CD4-positive, alpha-beta memory T cell (primary cell): ENCODE results near the gene PDCD1. TPM values are rescaled to one million over a fixed set of nuclear protein-coding genes. Genes with fewer than 3 reads are reported as not detected.

Experiments used
- CTCF ChIA-PET: fragments of 350-600 bp; sonication (Branson Sonifier 250); formaldehyde crosslinking; loops from one replicate; lab custom pipeline; 2021; ENCODE audit warnings: inconsistent platforms; ENCODE audit not compliant: partially characterized antibody; lab: Charles Lee
- POLR2A ChIA-PET: fragments of 350-600 bp; sonication (Branson Sonifier 250); formaldehyde crosslinking; loops from one replicate; lab custom pipeline; 2021; ENCODE audit not compliant: partially characterized antibody; lab: Charles Lee
- DNase-seq, 5 donors: peaks; one replicate each; pipeline versions ENCODE4 v3.0.0 to v3.0.0-alpha.2; 2020 to 2022; ENCODE audit warnings: mixed read lengths in 1 of 5
- H3K27ac ChIP-seq: one replicate; pipeline ENCODE4 v1.7.0; 2013; ENCODE audit warnings: low read depth, low read length
- H3K27me3 ChIP-seq: 2 replicates; pipeline ENCODE4 v1.7.0; 2013; ENCODE audit warnings: mild to moderate bottlenecking, low read length, moderate library complexity; ENCODE audit not compliant: insufficient read depth
- H3K36me3 ChIP-seq: 2 replicates; pipeline ENCODE4 v1.7.0; 2013; ENCODE audit warnings: mild to moderate bottlenecking, low read length, moderate library complexity; ENCODE audit not compliant: insufficient read depth
- H3K4me1 ChIP-seq: 2 replicates; pipeline ENCODE4 v1.7.0; 2013; ENCODE audit warnings: mild to moderate bottlenecking, low read length, moderate library complexity; ENCODE audit not compliant: insufficient read depth
- H3K4me3 ChIP-seq, 2 donors: one replicate each; pipeline ENCODE4 v1.7.0; 2013; ENCODE audit warnings: low read length in 2 of 2, mild to moderate bottlenecking in 1 of 2
- H3K9me3 ChIP-seq, 2 donors: one replicate each; pipeline ENCODE4 v1.7.0; 2013; ENCODE audit warnings: low read length in 2 of 2, control low read depth in 1 of 2; ENCODE audit not compliant: control insufficient read depth in 1 of 2
- H3K27ac Mint-ChIP-seq, 7 donors: one replicate each; pipeline ENCODE4 v1.8.0; 2020 to 2021; ENCODE audit warnings: mixed read lengths in 7 of 7, mild to moderate bottlenecking in 6 of 7, inconsistent platforms in 3 of 7, moderate library complexity in 3 of 7
- H3K27me3 Mint-ChIP-seq, 2 donors: one replicate each; pipeline ENCODE4 v1.8.0; 2020 to 2021; ENCODE audit warnings: mixed read lengths in 2 of 2
- H3K36me3 Mint-ChIP-seq, 2 donors: one replicate each; pipeline ENCODE4 v1.8.0; 2020 to 2021; ENCODE audit warnings: mixed read lengths in 2 of 2, inconsistent platforms in 1 of 2, mild to moderate bottlenecking in 1 of 2
- H3K4me1 Mint-ChIP-seq, 4 donors: one replicate each; pipeline ENCODE4 v1.8.0; 2020 to 2021; ENCODE audit warnings: mixed read lengths in 4 of 4, mild to moderate bottlenecking in 1 of 4
- H3K4me3 Mint-ChIP-seq, 8 donors: one replicate each; pipeline ENCODE4 v1.8.0; 2020 to 2021; ENCODE audit warnings: mixed read lengths in 8 of 8, mild to moderate bottlenecking in 7 of 8, moderate library complexity in 6 of 8, inconsistent platforms in 3 of 8
- H3K9me3 Mint-ChIP-seq, 8 donors: one replicate each; pipeline ENCODE4 v1.8.0; 2020 to 2021; ENCODE audit warnings: mixed read lengths in 8 of 8, mild to moderate bottlenecking in 5 of 8, inconsistent platforms in 3 of 8, moderate library complexity in 1 of 8
- intact Hi-C: fragments of 100-400 bp; cut with micrococcal nuclease; formaldehyde crosslinking; loops from one replicate; pipeline ENCODE4 v1.15.1; 2023
- polyA plus RNA-seq, 2 donors: library from polyadenylated mRNA; unstranded; fragments of 300-500 nt; fragmentation: Illumina TruSeq; gene quantifications; one replicate each; pipeline ENCODE4 v1.2.3, GENCODE V29; 2021
- total RNA-seq, 2 experiments: library from RNA; stranded (reverse); gene quantifications; one replicate each; pipeline ENCODE4 v1.2.3, GENCODE V29; 2021

Gene PDCD1
- total and polyA plus RNA-seq, 4 experiments from 2014 or later = 5.2 to 12.4 (median 6.1) TPM

- POLR2A ChIA-PET = no interaction called here
Observed at GRCh38 chr2:241898463-241899270, 40.0 kb upstream of the PDCD1 start.

GRCh38 chr2:241897231-241897916 lies 38.7 kb upstream of the PDCD1 start:
- Mint-ChIP-seq H3K36me3 (peaks cover 0 to 10% of the 10 kb centered on the region in 2 donors), H3K4me1 (peaks cover 0 to 10% (median 3%) of the 10 kb centered on the region in 4 donors), H3K4me3 (no peak overlapping the region), H3K27ac (peak overlapping the region in 3 of 7 donors; percentile 36 to 62 (median 58)), H3K27me3 (no peaks in the 10 kb centered on the region), H3K9me3 (peaks cover 0 to 1% (median 0%) of the 10 kb centered on the region in 8 donors)
- Histone ChIP-seq H3K27me3 (no peaks in the 10 kb centered on the region), H3K4me1 (no peaks in the 10 kb centered on the region), H3K36me3 (no peaks in the 10 kb centered on the region), H3K9me3 (no peaks in the 10 kb centered on the region), H3K4me3 (no peak overlapping the region), H3K27ac (no peak overlapping the region)
- ChIA-PET CTCF (no interaction called here), POLR2A (no interaction called here)
- DNase-seq = no peak
- intact Hi-C loops = no loop called here

More at GRCh38 chr2:241898463-241899270, 40.0 kb upstream of the PDCD1 start:
- Mint-ChIP-seq H3K4me3 (no peak overlapping the region), H3K36me3 (peaks cover 0 to 10% of the 10 kb centered on the region in 2 donors), H3K9me3 (peaks cover 0 to 1% (median 0%) of the 10 kb centered on the region in 8 donors), H3K27ac (no peak overlapping the region), H3K4me1 (peaks cover 0 to 10% (median 3%) of the 10 kb centered on the region in 4 donors), H3K27me3 (no peaks in the 10 kb centered on the region)
- CTCF ChIA-PET = no interaction called here
- peak in 1 of 5 donors; percentile 13 for DNase-seq
- intact Hi-C loops = no loop called here
- H3K9me3 ChIP-seq = no peaks in the 10 kb centered on the region
- H3K4me3 ChIP-seq = no peak overlapping the region
- H3K36me3 ChIP-seq = no peaks in the 10 kb centered on the region
- no peaks in the 10 kb centered on the region for H3K27me3 ChIP-seq
- no peaks in the 10 kb centered on the region for H3K4me1 ChIP-seq
- H3K27ac ChIP-seq = no peak overlapping the region

GRCh38 chr2:241896746-241897201 lies 38.1 kb upstream of the PDCD1 start:
- Histone ChIP-seq H3K27ac (no peak overlapping the region), H3K27me3 (no peaks in the 10 kb centered on the region), H3K36me3 (no peaks in the 10 kb centered on the region), H3K4me3 (no peak overlapping the region), H3K4me1 (no peaks in the 10 kb centered on the region), H3K9me3 (no peaks in the 10 kb centered on the region)
- ChIA-PET CTCF (no interaction called here), POLR2A (no interaction called here)
- H3K27ac Mint-ChIP-seq = peak overlapping the region in 1 of 7 donors; percentile 58
- DNase-seq = no peak
- peaks cover 0 to 10% (median 3%) of the 10 kb centered on the region in 4 donors for H3K4me1 Mint-ChIP-seq
- intact Hi-C loops = no loop called here
- H3K36me3 Mint-ChIP-seq = peaks cover 0 to 10% of the 10 kb centered on the region in 2 donors
- H3K9me3 Mint-ChIP-seq = peaks cover 0 to 1% (median 0%) of the 10 kb centered on the region in 8 donors
- H3K4me3 Mint-ChIP-seq = no peak overlapping the region
- no peaks in the 10 kb centered on the region for H3K27me3 Mint-ChIP-seq

- no peak overlapping the region for H3K4me3 ChIP-seq
- Mint-ChIP-seq H3K4me1 (peaks cover 0 to 5% (median 4%) of the 10 kb centered on the region in 4 donors), H3K27me3 (no peaks in the 10 kb centered on the region), H3K4me3 (no peak overlapping the region), H3K27ac (peak overlapping the region in 6 of 7 donors; percentile 27 to 87 (median 68)), H3K9me3 (peaks cover 0 to 1% (median 0%) of the 10 kb centered on the region in 8 donors), H3K36me3 (peaks cover 2 to 11% of the 10 kb centered on the region in 2 donors)
- no peaks in the 10 kb centered on the region for H3K27me3 ChIP-seq
- no peaks in the 10 kb centered on the region for H3K36me3 ChIP-seq
- H3K4me1 ChIP-seq = no peaks in the 10 kb centered on the region
- DNase-seq = peak in 1 of 5 donors; percentile 39
- no peaks in the 10 kb centered on the region for H3K9me3 ChIP-seq
- H3K27ac ChIP-seq = no peak overlapping the region
- POLR2A ChIA-PET = no interaction called here
- CTCF ChIA-PET = no interaction called here
- intact Hi-C loops = no loop called here
Observed at GRCh38 chr2:241895712-241896641, 37.3 kb upstream of the PDCD1 start.

GRCh38 chr2:241895427-241895711 lies 36.7 kb upstream of the PDCD1 start:
- Histone ChIP-seq H3K27ac (no peak overlapping the region), H3K4me3 (no peak overlapping the region), H3K9me3 (no peaks in the 10 kb centered on the region), H3K27me3 (no peaks in the 10 kb centered on the region), H3K4me1 (no peaks in the 10 kb centered on the region), H3K36me3 (no peaks in the 10 kb centered on the region)
- peaks cover 0 to 1% (median 0%) of the 10 kb centered on the region in 8 donors for H3K9me3 Mint-ChIP-seq
- ChIA-PET CTCF (no interaction called here), POLR2A (no interaction called here)
- intact Hi-C loops = no loop called here
- H3K27ac Mint-ChIP-seq = peak overlapping the region in 1 of 7 donors; percentile 27
- H3K4me3 Mint-ChIP-seq = no peak overlapping the region
- DNase-seq = no peak
- H3K27me3 Mint-ChIP-seq = no peaks in the 10 kb centered on the region
- H3K4me1 Mint-ChIP-seq = peaks cover 0 to 5% (median 4%) of the 10 kb centered on the region in 4 donors
- peaks cover 2 to 12% of the 10 kb centered on the region in 2 donors for H3K36me3 Mint-ChIP-seq

GRCh38 chr2:241894681-241895426 lies 36.2 kb upstream of the PDCD1 start:
- H3K9me3 ChIP-seq = no peaks in the 10 kb centered on the region
- Mint-ChIP-seq H3K27ac (peak overlapping the region in 1 of 7 donors; percentile 27), H3K27me3 (no peaks in the 10 kb centered on the region), H3K4me1 (peaks cover 3 to 5% (median 4%) of the 10 kb centered on the region in 4 donors), H3K36me3 (peaks cover 4 to 12% of the 10 kb centered on the region in 2 donors), H3K4me3 (no peak overlapping the region), H3K9me3 (peaks cover 0 to 1% (median 0%) of the 10 kb centered on the region in 8 donors)
- H3K27ac ChIP-seq = no peak overlapping the region
- DNase-seq = peak in 1 of 5 donors; percentile 19
- H3K36me3 ChIP-seq = no peaks in the 10 kb centered on the region
- no peaks in the 10 kb centered on the region for H3K4me1 ChIP-seq
- H3K27me3 ChIP-seq = no peaks in the 10 kb centered on the region
- no peak overlapping the region for H3K4me3 ChIP-seq
- POLR2A ChIA-PET = no interaction called here
- intact Hi-C loops = no loop called here
- CTCF ChIA-PET = no interaction called here
